ENCODE results near the gene EBF3.

The EBF3 gene

GRCh38 chr10:129978980-129979379, 14.9 kb upstream of the EBF3 start:
- DNase-seq (ENCODE audit: low read depth, low spot score): no peak
- no peak overlapping the region for H3K4me3 ChIP-seq (ENCODE audit: low read depth, low read length)
- in situ Hi-C loops (cut with HindIII; ENCODE audit: low sequenced_read_pairs): no loop called here
- no peak for TF ChIP-seq CTCF (IDR thresholded peaks at IDR 0.05; ENCODE audit: low read depth, low read length)

GRCh38 chr10:129978322-129978721, 14.2 kb upstream of the EBF3 start:
- no peak for TF ChIP-seq CTCF (IDR thresholded peaks at IDR 0.05; ENCODE audit: low read depth, low read length)
- in situ Hi-C loops (cut with HindIII; ENCODE audit: low sequenced_read_pairs): no loop called here
- H3K4me3 ChIP-seq (ENCODE audit: low read depth, low read length): no peak overlapping the region
- DNase-seq (ENCODE audit: low read depth, low spot score): no peak

- DNase-seq (ENCODE audit: low read depth, low spot score): no peak
- TF ChIP-seq CTCF (IDR thresholded peaks at IDR 0.05; ENCODE audit: low read depth, low read length): no peak
- in situ Hi-C loops (cut with HindIII; ENCODE audit: low sequenced_read_pairs): no loop called here
- no peak overlapping the region for H3K4me3 ChIP-seq (ENCODE audit: low read depth, low read length)
Observed at GRCh38 chr10:129977794-129978193, 13.7 kb upstream of the EBF3 start.

- no peak for TF ChIP-seq CTCF (IDR thresholded peaks at IDR 0.05; ENCODE audit: low read depth, low read length)
- H3K4me3 ChIP-seq (ENCODE audit: low read depth, low read length): no peak overlapping the region
- no peak for DNase-seq (ENCODE audit: low read depth, low spot score)
- in situ Hi-C loops (cut with HindIII; ENCODE audit: low sequenced_read_pairs): no loop called here
Observed at GRCh38 chr10:129973674-129974059, 9.6 kb upstream of the EBF3 start.

GRCh38 chr10:129972966-129973673, 9.0 kb upstream of the EBF3 start:
- no peak for TF ChIP-seq CTCF (IDR thresholded peaks at IDR 0.05; ENCODE audit: low read depth, low read length)
- in situ Hi-C loops (cut with HindIII; ENCODE audit: low sequenced_read_pairs): no loop called here
- DNase-seq (ENCODE audit: low read depth, low spot score): no peak
- H3K4me3 ChIP-seq (ENCODE audit: low read depth, low read length): no peak overlapping the region

- DNase-seq (ENCODE audit: low read depth, low spot score): no peak
- in situ Hi-C loops (cut with HindIII; ENCODE audit: low sequenced_read_pairs): no loop called here
- TF ChIP-seq CTCF (IDR thresholded peaks at IDR 0.05; ENCODE audit: low read depth, low read length): no peak
- no peak overlapping the region for H3K4me3 ChIP-seq (ENCODE audit: low read depth, low read length)
Observed at GRCh38 chr10:129972145-129972965, 8.3 kb upstream of the EBF3 start.

Data from astrocyte of the spinal cord (primary cell).